Bronchial epithelial cell (primary cell): ENCODE data around the gene CSF1. TPM values are rescaled to one million over a fixed set of nuclear protein-coding genes. Genes with fewer than 3 reads are reported as not detected.

ENCODE experiments used
- DNase-seq: peaks from one replicate; pipeline ENCODE4 v3.0.0-alpha.2; 2010; ENCODE audit warnings: low read depth
- FAIRE-seq: peaks from 2 replicates; lab custom pipeline; 2011; peaks lifted over from hg19 to GRCh38; lab: Jason Lieb, UNC
- H3K27me3 ChIP-seq: 2 replicates; pipeline ENCODE4 v1.5.1; 2011; ENCODE audit warnings: low read length; ENCODE audit not compliant: control insufficient read depth, insufficient read depth
- H3K36me3 ChIP-seq: 2 replicates; pipeline ENCODE4 v1.5.1; 2011; ENCODE audit warnings: low read length; ENCODE audit not compliant: control insufficient read depth, insufficient read depth
- H3K4me3 ChIP-seq: 2 replicates; pipeline ENCODE4 v1.5.1; 2011; ENCODE audit warnings: mild to moderate bottlenecking, low read depth, low read length, control low read depth
- CTCF ChIP-seq: IDR thresholded peaks from 2 replicates; pipeline ENCODE4 v1.5.1; 2011; ENCODE audit warnings: mild to moderate bottlenecking, moderate library complexity, low read length, control low read depth, inconsistent platforms; ENCODE audit not compliant: insufficient read depth, severe bottlenecking
- total RNA-seq: library from RNA; depleted of rRNA; stranded (reverse); fragments of >200 nt; gene quantifications from 2 replicates; pipeline ENCODE4 v1.2.1, GENCODE V29; 2014

The CSF1 gene
- total RNA-seq, 1 donor from 2014 or later = 1.1 TPM

- no peak for TF ChIP-seq CTCF
- Histone ChIP-seq H3K4me3 (no peak overlapping the region), H3K27me3 (no peaks in the 10 kb centered on the region), H3K36me3 (no peaks in the 10 kb centered on the region)
- DNase-seq = peak; percentile 97
- no peak for FAIRE-seq
Measured at GRCh38 chr1:109892561-109893368, 17.9 kb upstream of the CSF1 start.

GRCh38 chr1:109893532-109894171 is 17.0 kb upstream of the CSF1 start:
- Histone ChIP-seq H3K27me3 (no peaks in the 10 kb centered on the region), H3K4me3 (no peak overlapping the region), H3K36me3 (no peaks in the 10 kb centered on the region)
- TF ChIP-seq CTCF = no peak
- FAIRE-seq (no peak), DNase-seq (no peak)

- FAIRE-seq (no peak), DNase-seq (no peak)
- Histone ChIP-seq H3K27me3 (no peaks in the 10 kb centered on the region), H3K4me3 (no peak overlapping the region), H3K36me3 (no peaks in the 10 kb centered on the region)
- TF ChIP-seq CTCF = no peak
Measured at GRCh38 chr1:109894823-109895719, 15.6 kb upstream of the CSF1 start.

- no peak for TF ChIP-seq CTCF
- Histone ChIP-seq H3K36me3 (no peaks in the 10 kb centered on the region), H3K4me3 (no peak overlapping the region), H3K27me3 (no peaks in the 10 kb centered on the region)
- DNase-seq (peak; percentile 27), FAIRE-seq (no peak)
Measured at GRCh38 chr1:109895720-109896504, 14.7 kb upstream of the CSF1 start.

GRCh38 chr1:109896681-109897080 is 14.0 kb upstream of the CSF1 start:
- DNase-seq (no peak), FAIRE-seq (no peak)
- H3K27me3 ChIP-seq = no peaks in the 10 kb centered on the region
- no peak overlapping the region for H3K4me3 ChIP-seq
- no peaks in the 10 kb centered on the region for H3K36me3 ChIP-seq
- no peak for TF ChIP-seq CTCF
